Stimulated activated CD4-positive, alpha-beta T cell treated with anti-CD3 and anti-CD28 coated beads, TNF-alpha, amount 100 ng/mL, for 24 hours (primary cell): Measurements from ENCODE around the gene PHACTR1.

Experiments used
- DNase-seq, 3 experiments: peaks; one replicate each; pipeline ENCODE4 v3.0.0-alpha.2; 2020; ENCODE audit warnings: low read depth in 3 of 3

Gene PHACTR1

GRCh38 chr6:12947967-12948366 lies 231.4 kb downstream of the PHACTR1 start:
- no peak for DNase-seq

GRCh38 chr6:12950976-12951375 lies 234.4 kb downstream of the PHACTR1 start:
- no peak for DNase-seq

GRCh38 chr6:12951415-12951814 lies 234.8 kb downstream of the PHACTR1 start:
- DNase-seq: no peak

GRCh38 chr6:12952318-12952717 lies 235.8 kb downstream of the PHACTR1 start:
- no peak for DNase-seq

GRCh38 chr6:12955956-12956355 lies 239.4 kb downstream of the PHACTR1 start:
- no peak for DNase-seq

- no peak for DNase-seq
These were observed 240.4 kb downstream of the PHACTR1 start for GRCh38 chr6:12956991-12957320.

DNA sequence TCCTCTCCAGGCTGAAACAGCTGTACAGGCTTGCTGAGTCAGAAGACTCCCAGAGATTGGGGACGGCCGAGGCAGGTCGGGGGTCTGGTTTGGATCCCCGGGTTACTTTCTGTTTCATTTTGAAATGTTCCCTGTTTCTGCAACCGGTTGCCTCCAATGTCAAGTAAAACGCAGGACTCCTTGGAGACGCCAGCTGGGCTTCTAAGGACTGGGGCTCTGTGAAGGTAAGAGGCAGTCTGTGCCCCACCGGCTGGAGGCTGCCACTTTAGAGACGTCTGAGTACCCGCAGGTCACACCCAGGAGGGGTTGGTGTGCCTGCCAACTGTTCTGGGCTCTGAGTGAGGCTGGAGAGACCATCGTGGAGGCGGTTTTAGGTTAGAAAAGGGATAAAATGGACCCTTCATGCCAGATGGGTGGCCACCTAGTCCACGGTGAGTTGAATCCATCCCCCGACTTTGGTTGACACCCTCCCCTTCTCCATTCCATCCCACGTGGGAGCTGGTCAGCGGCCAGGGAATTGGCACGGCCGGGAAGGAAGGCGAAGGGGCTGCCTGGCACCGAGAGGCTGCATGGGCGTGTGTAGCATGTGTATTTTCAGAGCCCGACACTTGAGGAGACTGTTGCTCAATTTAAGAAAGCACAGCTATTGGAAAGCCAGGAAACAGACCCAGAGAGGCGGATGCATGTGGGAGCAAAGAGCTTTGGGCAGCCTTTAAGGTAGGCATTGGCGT lies 240.9 kb downstream of the PHACTR1 start:
- DNase-seq: no peak

DNA sequence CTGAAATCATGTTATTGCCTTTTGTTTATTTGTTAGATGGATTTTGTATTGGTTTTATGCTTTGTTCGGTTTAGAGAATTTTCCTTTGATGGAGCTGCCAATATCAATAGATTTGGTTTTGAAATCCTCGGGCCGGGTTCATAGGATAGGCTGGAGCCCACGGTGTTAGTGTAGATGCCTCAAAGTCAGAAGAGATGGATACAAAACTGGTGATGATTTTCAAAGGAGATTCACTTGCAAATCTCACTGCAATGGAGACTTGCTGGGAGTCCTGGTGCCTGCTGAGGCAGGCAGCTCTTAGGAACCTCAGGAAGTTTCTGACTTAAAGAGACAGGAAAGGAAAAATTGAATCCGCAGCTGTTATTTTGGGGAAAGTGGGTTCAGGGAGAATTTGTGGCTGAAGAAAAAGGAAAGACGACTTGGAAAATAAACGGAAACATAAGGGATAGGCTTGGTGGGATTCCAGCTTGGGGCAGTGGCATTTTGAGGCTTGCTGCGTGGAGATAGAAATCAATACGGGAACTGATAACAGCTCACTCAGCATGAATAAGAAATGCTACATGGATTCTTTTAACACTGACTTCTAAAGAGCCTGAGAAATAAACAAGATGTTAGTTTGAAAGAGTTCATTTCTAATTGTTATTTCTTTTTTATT lies 241.6 kb downstream of the PHACTR1 start:
- DNase-seq: no peak

- no peak for DNase-seq
These were observed 245.2 kb downstream of the PHACTR1 start for GRCh38 chr6:12961761-12962160.

- no peak for DNase-seq
These were observed 246.0 kb downstream of the PHACTR1 start for GRCh38 chr6:12962529-12962928.

DNA sequence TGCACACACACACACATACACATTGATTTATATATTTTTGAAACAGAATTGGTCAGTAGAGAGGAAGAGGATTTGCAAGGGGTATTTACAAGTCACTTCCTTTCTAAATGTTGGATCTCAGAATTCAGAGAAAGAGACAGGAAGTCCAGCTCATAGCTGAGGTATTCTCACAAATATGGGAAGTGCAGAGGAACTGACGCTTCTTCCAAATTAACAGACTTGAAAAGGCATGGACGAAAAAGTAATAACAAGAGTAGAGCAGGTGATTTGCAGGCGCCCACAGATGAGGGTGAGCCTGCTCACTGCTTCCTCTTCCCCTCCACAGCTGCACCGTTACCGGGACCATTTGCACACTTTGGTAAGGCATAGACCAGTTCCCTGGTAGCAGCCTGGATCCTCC lies 246.4 kb downstream of the PHACTR1 start:
- DNase-seq: no peak

- no peak for DNase-seq
These were observed 247.0 kb downstream of the PHACTR1 start for GRCh38 chr6:12963567-12963966.

- no peak for DNase-seq
These were observed 251.1 kb downstream of the PHACTR1 start for GRCh38 chr6:12967686-12968085.

- DNase-seq: no peak
These were observed 251.7 kb downstream of the PHACTR1 start for GRCh38 chr6:12968290-12968689.

DNA sequence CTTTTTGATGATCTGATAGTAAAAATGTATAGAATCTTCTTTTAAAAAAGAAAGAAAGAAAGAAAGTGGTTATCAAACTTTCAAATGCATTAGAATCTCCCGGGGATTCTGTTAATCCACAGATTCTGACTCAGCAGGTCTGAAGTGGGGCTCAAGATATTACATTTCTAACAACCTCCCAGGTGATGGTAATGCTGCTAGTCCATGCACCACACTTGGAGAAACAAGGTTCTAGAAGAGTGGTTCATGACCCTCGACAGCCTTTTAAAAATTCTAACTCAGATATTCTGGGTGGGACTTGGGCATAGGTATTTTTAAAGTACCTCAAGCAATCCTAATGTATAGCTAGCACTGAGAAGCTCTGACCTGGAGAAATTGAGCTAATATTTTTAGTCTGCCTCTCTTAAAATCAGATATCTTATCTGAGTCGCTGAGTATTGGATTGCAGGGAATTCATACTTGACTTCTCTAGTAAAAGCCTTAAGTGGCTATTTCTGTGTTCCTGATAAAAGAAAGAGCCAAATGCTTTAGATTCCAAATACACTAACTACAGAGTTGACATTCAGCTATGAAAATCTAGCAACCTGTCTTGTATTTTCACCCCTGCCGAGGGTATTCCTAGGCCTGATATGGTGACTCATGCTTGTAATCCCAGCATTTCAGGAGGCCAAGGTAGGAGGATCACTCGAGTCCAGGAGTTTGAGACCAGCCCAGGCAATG lies 252.4 kb downstream of the PHACTR1 start:
- no peak for DNase-seq

DNA sequence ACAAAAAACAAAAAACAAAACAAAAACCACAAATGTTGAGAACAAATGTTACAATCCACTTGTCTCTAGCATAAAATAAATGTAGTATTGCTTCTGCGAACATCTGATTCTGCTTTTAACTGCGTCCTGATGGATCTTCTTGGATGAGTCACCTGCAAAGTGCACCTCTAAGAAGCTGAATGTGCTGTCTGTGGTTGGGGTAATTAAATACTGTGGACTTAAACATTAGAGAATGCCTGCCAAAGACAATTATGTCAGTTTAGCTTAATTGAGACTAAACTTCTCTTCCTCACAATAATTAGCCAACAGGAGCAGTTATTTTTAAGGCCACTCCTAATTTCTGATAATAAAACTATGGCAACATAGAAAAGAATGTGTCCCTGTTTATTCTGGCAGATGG lies 253.4 kb downstream of the PHACTR1 start:
- no peak for DNase-seq

- DNase-seq: no peak
These were observed 256.8 kb downstream of the PHACTR1 start for GRCh38 chr6:12973386-12973785.

- no peak for DNase-seq
These were observed 258.0 kb downstream of the PHACTR1 start for GRCh38 chr6:12974551-12974950.

- no peak for DNase-seq
These were observed 259.8 kb downstream of the PHACTR1 start for GRCh38 chr6:12976366-12976765.

DNA sequence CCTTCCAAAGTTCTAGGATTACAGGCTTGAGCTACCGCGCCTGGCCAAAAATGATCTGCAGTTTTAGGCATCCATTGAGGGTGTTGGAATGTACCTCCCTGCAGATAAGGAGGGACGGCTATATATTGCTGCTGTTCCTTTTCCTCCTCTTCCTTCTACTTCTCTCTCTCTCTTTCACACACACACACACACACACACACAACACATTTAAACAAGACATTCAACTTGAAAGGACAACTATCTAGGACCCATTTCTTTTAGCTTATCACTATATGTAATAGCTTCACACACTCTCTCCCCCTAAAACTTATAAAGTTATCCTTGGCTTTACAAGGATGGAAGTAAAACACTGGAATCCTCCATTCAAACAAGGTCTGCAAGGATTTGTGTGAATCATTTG lies 260.6 kb downstream of the PHACTR1 start:
- no peak for DNase-seq

DNA sequence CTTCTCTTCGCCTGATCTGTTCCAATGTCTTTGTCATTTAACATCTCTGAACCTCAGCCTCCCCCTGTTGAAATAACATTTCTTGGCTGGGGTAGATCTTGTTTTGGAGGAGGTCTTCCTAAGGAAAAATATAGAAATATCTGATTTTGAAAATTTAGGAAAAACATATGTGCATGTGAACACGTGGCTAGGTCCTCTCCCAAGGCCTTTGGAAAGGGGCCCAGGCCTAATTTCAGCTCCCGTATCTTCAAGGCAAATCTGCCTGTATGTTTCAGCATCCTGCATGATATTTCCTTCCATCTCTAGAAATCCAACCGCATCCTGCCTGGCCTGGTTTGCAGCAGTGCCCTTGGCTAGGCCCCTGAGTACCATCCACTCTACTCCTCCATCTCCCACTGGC lies 261.2 kb downstream of the PHACTR1 start:
- no peak for DNase-seq

DNA sequence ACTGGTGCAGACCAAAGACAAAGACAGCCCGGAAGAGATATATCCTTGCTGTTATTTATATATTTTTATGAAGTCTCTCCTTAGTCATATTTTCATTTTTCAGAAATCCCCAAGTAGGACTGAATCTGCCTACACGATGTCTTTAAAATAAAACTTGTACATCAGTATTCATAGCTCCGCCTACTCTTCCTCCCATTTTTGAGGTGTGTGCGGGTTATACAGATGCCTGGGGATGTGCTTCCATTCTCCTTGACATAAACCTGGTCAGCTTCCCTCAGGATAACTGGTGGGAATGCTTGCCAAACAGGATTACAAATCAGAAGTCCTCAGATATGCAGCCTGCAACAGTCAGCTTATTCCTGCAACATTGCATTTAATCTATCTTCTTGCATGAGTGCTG lies 264.2 kb downstream of the PHACTR1 start:
- DNase-seq: no peak

DNA sequence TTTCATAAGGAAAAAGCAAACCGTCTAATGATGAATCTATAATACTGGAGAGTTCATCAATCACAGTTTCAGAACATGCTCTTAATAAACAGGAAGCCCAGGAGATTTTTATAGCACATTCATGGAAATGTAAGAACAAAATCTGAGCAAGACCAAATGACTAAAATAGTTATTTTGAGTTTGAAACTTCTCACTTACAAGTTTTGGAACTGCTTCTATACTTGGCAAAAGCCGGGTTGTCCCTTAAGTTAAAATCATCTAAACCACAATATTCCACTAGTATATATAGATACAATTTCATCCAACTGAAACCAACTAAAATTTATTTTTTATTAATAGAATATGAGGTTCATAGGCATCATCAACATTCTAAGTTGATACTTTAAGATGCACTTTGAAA lies 268.2 kb downstream of the PHACTR1 start:
- no peak for DNase-seq
